Uterus (tissue), 2 donors: ENCODE data around the gene MTHFD2.

Experiments
- CTCF ChIP-seq, 4 experiments: fragments of 200-600 bp in 2 of 4; fragments of 450-650 bp in 2 of 4; sonication (generic) in 2 of 4; IDR thresholded peaks; one replicate each; pipeline ENCODE4 v1.5.1; 2016 to 2019; ENCODE audit warnings: antibody characterized with exemption in 4 of 4, mild to moderate bottlenecking in 2 of 4, moderate library complexity in 1 of 4
- POLR2A ChIP-seq, 2 donors: fragments of 450-650 bp; IDR thresholded peaks; one replicate each; pipeline ENCODE4 v1.6.1; 2016; ENCODE audit warnings: antibody characterized with exemption in 2 of 2, mild to moderate bottlenecking in 1 of 2, moderate library complexity in 1 of 2

- TF ChIP-seq CTCF (IDR thresholded peaks at IDR 0.05), result no peak
- no peak for TF ChIP-seq POLR2A (IDR thresholded peaks at IDR 0.05)
Observed at GRCh38 chr2:74201596-74201995, 3.2 kb downstream of the MTHFD2 start.
